ENCODE results near the gene UFM1.
A peak's percentile ranks its signal among the peaks of the same experiment; 100 is the strongest.
"Not testable (repeated sequence)": the region's sequence is repeated elsewhere in the genome, so short reads cannot be mapped to it uniquely, and the experiment has no call there.

The UFM1 gene

DNA sequence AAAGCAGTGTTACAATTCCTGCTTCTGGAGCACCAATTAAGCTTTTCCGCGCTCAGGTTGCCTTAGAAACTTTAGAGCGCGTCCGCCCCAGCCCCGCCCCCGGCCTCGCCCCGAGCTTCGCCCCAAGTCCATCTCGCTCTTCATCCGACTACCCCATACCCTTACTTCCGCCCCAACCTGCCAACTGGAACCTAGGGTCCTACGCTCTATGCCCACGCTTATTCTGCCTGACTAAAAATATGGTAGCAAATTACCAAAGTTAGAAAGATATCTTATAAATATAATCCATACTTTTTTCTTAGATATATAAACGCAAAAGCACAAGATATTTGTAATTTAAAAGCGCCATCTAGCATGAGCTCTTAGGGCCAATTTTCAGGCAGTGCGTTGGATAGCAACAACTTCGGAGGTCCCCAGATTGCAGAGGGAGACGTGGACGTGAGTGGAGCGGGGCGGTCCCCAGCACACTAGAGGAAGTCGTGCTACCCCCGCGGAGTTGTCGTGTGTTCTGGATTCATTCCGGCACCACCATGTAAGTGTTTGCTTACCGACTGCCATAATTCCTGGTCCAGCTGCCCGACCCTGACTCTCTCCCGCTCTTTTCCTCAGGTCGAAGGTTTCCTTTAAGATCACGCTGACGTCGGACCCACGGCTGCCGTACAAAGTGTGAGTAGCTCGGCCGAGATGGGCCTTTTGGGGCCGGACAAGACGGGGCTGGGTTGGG, at the start of gene UFM1:
Gene UFM1 (plus strand): TSS at position 462 of the 724 bp plus-strand sequence. CDS start 69 bp downstream, at position 531.
- DNase-seq = peak; percentile 87

GRCh38 chr13:38301236-38301635, 48.4 kb upstream of the UFM1 start:
- DNase-seq = no peak

DNA sequence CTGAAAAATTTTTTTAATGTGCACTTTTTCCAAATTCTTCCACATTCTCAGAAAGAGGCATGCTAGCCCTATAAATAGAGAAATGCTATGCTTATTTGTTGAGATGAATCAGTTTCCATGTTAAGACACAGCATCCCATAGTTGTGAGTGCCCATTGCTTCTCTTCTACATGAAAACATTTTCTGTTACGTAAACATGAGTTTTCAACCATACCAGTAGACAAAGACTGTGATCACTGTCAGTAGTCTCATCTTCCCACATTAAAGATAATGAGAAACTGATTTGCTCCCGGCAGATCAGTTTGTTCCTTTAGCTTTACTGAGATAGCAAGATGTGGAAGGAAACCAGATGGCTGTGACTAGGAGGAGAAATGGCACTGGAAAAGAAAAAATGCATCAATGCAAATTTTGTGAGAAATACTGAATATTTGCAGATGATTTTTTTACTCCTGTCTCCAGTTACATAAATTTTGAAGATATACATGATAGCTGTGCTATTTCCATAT, 45.8 kb upstream of the UFM1 start:
- DNase-seq = no peak

DNA sequence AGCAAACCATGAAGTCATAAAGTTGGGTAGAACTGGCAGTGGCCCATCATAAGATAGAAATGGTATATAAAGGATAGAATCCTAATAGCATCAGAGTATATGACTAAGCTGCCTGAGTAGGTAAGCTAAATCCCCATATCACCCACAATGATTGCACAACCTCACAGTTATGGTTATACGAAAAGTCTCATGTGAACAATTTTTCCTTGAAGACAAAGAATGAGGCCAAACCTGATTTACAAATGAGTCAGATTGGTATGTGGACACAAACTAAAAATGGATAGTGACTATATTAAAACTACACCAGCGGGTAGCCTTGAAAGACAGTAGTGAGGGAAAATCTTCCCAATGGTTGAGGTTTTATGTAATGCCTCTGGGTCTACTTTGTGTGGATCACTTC, 40.9 kb upstream of the UFM1 start:
- no peak for DNase-seq

DNA sequence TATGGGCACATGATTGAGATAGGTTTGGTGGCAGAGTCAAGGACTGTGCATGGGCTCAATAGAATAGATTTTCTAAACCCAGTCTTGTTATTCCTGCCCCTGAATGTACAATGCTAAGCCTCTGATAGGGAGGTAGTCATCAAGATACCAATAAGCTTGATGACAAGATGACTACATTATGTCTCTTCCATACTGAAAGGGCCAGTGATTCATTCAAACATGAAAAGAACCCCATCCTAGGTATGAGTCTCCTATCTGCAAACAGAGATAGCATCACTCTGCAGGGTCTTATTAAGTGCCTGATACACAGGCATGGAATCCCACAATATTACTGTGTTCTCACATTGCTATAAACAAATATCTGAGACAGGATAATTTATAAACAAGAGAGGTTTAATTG, 40.3 kb upstream of the UFM1 start:
- DNase-seq = no peak

GRCh38 chr13:38311175-38311574, 38.5 kb upstream of the UFM1 start:
- DNase-seq = not testable (repeated sequence)

DNA sequence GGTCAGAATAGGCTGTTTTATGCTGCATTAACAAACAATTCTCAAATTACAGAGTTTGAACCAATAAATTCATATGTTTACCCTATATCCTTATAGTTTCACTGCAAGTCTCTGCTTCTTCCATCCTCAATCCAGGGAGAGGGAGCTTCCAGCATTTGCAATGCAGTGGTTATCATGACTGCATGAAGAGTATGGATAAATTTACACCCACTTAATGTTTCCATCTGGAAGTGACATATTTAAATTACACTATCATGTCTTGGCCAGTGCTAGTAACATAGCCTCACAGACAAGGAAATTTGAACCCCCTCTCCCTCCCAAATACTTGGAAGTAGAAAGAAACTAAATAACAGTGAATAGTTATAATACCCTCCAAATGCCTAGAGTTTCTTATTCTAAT, 33.5 kb upstream of the UFM1 start:
- no peak for DNase-seq

DNA sequence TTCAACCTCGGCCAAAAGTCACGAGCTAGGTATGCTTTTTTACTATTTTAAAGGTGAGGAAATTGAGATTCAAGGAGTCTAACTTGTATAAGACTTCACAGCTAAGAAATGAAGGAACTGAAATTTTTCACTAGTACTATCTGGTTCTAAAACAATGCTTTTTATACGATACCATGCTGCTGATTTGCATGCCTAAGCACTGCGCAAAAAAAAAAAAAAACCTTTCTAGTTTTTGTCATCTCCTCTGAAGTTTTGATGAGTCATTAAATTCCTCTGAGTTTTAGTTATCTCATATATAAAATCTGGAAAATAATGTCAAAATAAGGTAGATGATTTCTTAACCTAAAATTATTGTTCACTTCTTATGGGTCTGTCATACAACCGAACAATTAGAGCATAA, 28.0 kb upstream of the UFM1 start:
- no peak for DNase-seq

GRCh38 chr13:38325426-38325825, 24.2 kb upstream of the UFM1 start:
- no peak for DNase-seq

DNA sequence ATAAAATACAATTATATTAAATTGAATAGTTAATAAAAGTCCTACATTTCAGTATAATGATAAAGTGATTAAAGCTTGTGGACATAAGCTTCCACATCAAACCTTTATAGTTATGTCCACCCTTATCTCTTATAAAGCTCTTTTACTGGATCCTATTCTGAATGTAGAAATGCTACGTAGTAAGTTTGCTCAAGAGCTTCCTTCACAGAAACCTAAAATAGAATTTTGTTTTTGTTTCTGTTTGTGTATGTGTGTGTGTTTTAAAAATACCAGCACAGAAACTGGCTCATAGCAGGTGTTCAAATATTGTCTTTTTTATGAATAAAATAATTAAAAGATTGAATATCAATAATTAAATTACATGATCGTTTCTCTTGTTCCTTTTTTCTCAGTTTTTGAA, 21.0 kb upstream of the UFM1 start:
- no peak for DNase-seq

GRCh38 chr13:38334845-38335244, 14.8 kb upstream of the UFM1 start:
- no peak for DNase-seq

DNA sequence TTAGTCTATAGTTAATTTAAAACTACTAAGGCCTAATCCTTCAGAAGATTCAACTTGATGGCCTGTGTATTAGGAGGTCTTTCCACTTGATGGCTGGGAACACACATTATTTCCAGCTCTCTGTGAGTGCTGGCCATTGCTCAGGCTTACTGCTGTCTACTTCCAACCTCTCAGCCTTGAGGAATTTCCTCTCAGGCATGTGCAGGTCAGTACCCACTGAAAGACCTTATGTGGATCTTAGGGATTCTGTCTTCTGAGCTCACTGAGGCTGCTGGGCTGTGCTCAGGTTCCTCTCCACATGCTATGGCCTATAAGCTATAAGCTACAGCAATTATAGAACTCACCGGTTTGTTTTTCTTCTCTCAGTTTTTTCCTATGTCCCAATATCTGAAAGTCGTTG, 11.6 kb upstream of the UFM1 start:
- DNase-seq = no peak

- no peak for DNase-seq
Observed at GRCh38 chr13:38340624-38341023, 9.0 kb upstream of the UFM1 start.

DNA sequence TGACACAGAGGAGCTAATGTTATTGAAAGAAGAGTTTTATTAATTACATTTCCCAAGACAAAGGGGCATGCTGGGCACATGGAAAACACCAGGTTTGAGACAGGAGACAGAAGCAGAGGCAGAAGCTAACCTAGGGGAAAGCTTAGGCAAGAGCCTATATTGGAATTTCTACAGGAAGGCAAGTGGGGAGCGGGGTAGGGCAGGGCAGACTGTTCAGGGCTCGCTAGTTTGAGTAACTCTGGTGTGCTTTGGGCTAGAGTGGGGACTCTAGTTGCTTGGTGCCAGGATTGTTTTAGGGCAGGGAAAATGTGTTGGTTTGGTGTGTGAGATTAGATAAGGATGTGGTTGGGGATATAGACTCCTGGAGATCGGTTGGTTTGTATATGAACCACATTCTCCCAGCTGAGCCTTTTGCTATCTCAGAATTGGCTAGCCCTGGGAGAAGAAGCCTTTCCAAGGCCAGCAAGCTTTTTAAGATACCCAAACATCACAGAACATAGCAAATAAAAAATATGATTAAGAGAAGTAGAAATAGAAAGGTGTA, 8.4 kb upstream of the UFM1 start:
- DNase-seq = no peak

GRCh38 chr13:38346764-38347163, 2.9 kb upstream of the UFM1 start:
- no peak for DNase-seq

DNA sequence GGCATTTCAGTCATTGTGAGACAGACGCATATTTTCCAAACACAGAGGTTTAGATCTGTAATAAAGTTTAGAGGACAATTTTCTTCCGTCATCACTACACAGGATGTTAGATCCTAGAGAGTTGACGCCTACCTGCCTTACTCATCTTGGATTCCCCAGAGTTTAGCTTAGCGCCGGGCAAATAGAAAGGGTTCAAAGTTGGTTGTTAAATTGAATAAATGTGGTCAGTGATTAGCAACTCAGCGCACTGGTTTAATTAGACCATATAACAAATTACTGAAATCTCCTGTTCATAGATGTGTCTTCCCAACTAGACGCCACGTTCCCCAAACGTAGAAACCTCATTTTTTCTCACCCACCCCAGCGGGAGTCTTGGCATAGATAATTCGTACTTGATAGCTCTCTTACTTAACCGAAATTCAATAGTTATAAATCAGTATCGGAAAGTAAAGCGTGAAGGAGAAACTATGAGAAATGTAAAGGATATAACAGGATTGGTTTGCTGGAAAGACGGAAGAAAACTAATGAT, 726 bp upstream of the UFM1 start:
- DNase-seq = peak; percentile 35

DNA sequence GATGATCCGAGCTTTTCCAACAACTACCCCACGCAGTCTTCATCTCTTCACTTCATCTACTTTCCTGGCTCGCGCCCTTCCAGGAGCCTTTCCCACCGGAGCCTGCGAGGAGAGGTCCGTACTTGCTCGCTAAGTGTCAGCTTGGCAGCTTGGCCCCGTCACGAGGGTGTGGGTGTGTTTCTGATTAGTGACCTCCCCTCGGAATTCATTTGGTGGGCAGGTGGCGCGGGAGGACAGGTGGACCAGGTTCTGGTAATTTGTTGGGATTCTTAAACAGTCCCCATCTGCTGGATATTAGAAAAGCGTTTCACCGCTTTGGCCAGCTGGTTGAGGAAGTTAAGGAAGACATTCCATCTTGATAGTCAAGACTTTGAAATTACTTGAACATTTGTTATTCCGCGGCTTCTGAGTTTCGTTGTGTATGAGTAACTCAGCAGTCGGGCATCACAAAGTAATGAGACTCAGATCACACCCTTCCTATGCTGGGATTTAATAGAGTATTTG, 515 bp downstream of the UFM1 start:
- peak; percentile 64 for DNase-seq

- no peak for DNase-seq
Observed at GRCh38 chr13:38355595-38356119, 6.0 kb downstream of the UFM1 start.

DNA sequence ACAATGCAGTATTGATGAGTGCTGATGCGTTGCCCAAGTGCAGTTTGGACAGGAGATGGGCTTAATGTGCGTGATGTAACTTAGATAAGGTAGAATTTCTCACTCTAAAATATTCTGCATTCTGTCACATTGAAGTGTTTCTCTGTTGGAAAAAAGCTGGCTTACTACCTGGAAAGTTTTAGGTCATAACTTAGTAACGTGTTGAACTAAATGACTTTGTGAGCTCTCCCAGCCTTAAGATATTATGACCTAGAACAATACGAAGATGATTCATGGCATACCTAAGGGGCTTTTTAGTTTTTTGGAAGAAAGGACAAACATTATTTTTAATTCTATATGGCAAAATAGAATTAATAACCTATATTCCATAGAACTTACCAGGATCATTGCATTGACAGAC, 9.0 kb downstream of the UFM1 start:
- DNase-seq = no peak

DNA sequence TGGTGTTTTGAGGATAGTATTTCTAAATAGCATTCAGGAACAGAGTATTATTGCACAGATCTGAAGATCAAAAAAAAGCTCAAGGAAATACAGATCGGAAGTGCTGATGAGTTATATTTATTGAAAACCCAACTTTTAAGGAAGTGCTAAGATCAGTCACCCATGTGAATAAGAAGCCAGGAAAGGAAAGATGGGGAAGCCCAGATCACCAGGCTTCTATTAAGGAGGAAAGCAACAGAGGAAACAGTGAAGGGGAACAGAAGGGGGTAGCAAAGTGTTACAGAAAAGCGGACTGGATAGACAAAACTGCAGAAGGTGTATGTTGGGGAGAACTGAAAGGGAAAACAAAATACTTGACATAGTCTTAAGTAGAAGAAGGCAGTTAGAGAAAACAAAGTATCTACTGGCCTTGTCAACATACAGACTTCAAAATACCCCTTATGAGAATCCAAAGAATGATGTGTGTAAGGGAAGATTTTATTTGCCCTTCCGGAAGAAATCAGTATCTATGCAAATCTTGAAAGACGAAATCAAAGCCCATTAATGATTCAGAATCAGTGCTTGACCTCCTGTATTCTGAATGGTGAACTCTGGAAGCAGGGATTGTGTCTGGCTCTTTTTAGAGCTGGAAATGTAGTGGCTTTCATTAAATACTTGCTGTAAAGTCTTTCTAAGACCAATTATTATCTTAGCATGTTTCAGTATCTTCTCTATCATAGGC, 12.1 kb downstream of the UFM1 start:
- no peak for DNase-seq

DNA sequence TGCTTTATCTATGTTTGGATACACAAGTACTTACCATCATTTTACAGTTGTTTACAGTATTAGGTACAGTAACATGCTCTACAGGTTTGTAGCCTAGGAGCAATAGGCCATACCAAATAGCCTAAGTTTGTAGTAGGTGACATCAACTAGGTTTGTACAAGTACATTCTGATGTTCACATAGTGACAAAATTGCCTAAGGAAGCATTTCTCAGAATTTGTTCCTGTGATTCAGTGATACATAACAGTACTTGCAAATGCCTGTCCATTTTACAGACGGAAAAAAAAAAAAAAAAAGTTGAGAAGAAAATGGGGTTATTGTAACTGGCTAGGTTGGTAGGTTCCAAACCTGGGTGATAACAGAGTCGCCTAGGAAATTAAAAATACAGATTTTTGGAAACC, 13.6 kb downstream of the UFM1 start:
- DNase-seq = no peak

GRCh38 chr13:38363746-38364145, 14.1 kb downstream of the UFM1 start:
- DNase-seq = not testable (repeated sequence)

DNA sequence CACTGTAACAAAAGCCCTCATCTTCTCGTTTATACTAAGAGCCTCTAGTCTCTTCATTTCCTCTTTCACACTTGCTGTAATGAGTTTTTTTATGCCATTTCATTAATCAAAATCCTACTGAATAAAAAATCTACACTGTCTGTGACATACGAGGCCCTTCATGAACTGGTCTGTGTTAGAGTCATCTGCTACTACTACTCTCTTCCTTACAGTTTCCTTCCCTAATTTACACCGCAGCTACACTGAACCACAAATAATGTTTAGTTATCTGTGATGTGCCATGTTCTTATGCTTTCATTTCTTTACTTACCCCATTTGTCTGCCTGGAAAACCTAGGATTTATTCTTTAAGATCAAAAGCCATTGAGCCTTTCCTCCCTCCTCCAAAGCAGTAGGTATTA, 16.0 kb downstream of the UFM1 start:
- DNase-seq = no peak

All from activated naive CD4-positive, alpha-beta T cell treated with Interleukin-2 at 50 U/mL for 16 hours (primary cell).